ENCODE results near the gene TENM4. TPM values are rescaled to one million over a fixed set of nuclear protein-coding genes. Genes with fewer than 3 reads are reported as not detected.

The TENM4 gene
- total RNA-seq, 1 donor from 2014 or later = 0.63 TPM

- peaks cover 10% of the 10 kb centered on the region for H3K9me3 ChIP-seq (replicated peaks)
- no peaks in the 10 kb centered on the region for H3K4me1 ChIP-seq
- intact Hi-C loops (cut with micrococcal nuclease) = no loop called here
- H3K4me3 ChIP-seq = no peak overlapping the region
- no peak for TF ChIP-seq CTCF (IDR thresholded peaks at IDR 0.05; ENCODE audit: borderline replicate concordance)
- no peak for DNase-seq
- no peaks in the 10 kb centered on the region for H3K36me3 ChIP-seq
- no peak overlapping the region for H3K27ac ChIP-seq (replicated peaks)
- H3K27me3 ChIP-seq (ENCODE audit: low read depth) = peaks cover 4% of the 10 kb centered on the region
These were observed 493.6 kb downstream of the TENM4 start for GRCh38 chr11:78946945-78947902.

- Histone ChIP-seq H3K36me3 (no peaks in the 10 kb centered on the region), H3K4me3 (no peak overlapping the region), H3K27me3 (ENCODE audit: low read depth) (peaks cover 4% of the 10 kb centered on the region), H3K4me1 (no peaks in the 10 kb centered on the region), H3K27ac (replicated peaks) (no peak overlapping the region), H3K9me3 (replicated peaks) (peaks cover 10% of the 10 kb centered on the region)
- intact Hi-C loops (cut with micrococcal nuclease) = no loop called here
- no peak for DNase-seq
- no peak for TF ChIP-seq CTCF (IDR thresholded peaks at IDR 0.05; ENCODE audit: borderline replicate concordance)
These were observed 497.0 kb downstream of the TENM4 start for GRCh38 chr11:78943841-78944240.

GRCh38 chr11:78943154-78943553, 497.7 kb downstream of the TENM4 start:
- TF ChIP-seq CTCF (IDR thresholded peaks at IDR 0.05; ENCODE audit: borderline replicate concordance) = no peak
- no peaks in the 10 kb centered on the region for H3K4me1 ChIP-seq
- H3K27ac ChIP-seq (replicated peaks) = no peak overlapping the region
- H3K9me3 ChIP-seq (replicated peaks) = peaks cover 10% of the 10 kb centered on the region
- H3K36me3 ChIP-seq = no peaks in the 10 kb centered on the region
- no peak overlapping the region for H3K4me3 ChIP-seq
- no peak for DNase-seq
- intact Hi-C loops (cut with micrococcal nuclease) = no loop called here
- peaks cover 4% of the 10 kb centered on the region for H3K27me3 ChIP-seq (ENCODE audit: low read depth)

GRCh38 chr11:78941226-78941851, 499.5 kb downstream of the TENM4 start:
- H3K9me3 ChIP-seq (replicated peaks) = peaks cover 7% of the 10 kb centered on the region
- no peak for DNase-seq
- H3K4me1 ChIP-seq = no peaks in the 10 kb centered on the region
- H3K27ac ChIP-seq (replicated peaks) = no peak overlapping the region
- TF ChIP-seq CTCF (IDR thresholded peaks at IDR 0.05; ENCODE audit: borderline replicate concordance) = no peak
- no peak overlapping the region for H3K4me3 ChIP-seq
- H3K36me3 ChIP-seq = no peaks in the 10 kb centered on the region
- no peaks in the 10 kb centered on the region for H3K27me3 ChIP-seq (ENCODE audit: low read depth)
- intact Hi-C loops (cut with micrococcal nuclease) = no loop called here

GRCh38 chr11:78940500-78941225, 500.2 kb downstream of the TENM4 start:
- H3K27ac ChIP-seq (replicated peaks) = no peak overlapping the region
- DNase-seq = no peak
- no peak for TF ChIP-seq CTCF (IDR thresholded peaks at IDR 0.05; ENCODE audit: borderline replicate concordance)
- no peak overlapping the region for H3K4me3 ChIP-seq
- peaks cover under 1% of the 10 kb centered on the region for H3K9me3 ChIP-seq (replicated peaks)
- H3K36me3 ChIP-seq = no peaks in the 10 kb centered on the region
- intact Hi-C loops (cut with micrococcal nuclease) = no loop called here
- no peaks in the 10 kb centered on the region for H3K27me3 ChIP-seq (ENCODE audit: low read depth)
- no peaks in the 10 kb centered on the region for H3K4me1 ChIP-seq
